DOHH2 (cell line): ENCODE data around the gene WBP11.

Experiments
- CTCF ChIP-seq: fragments of 200-600 bp; sonication (generic); IDR thresholded peaks from one replicate; pipeline ENCODE4 v1.5.1; 2014; ENCODE audit warnings: antibody characterized with exemption, mild to moderate bottlenecking, low read depth, low read length; ENCODE audit not compliant: poor library complexity, severe bottlenecking
- EZH2phosphoT487 ChIP-seq: fragments of 200-600 bp; sonication (generic); IDR thresholded peaks from 2 replicates; pipeline ENCODE4 v1.6.1; 2017; ENCODE audit warnings: borderline replicate concordance, mild to moderate bottlenecking, antibody characterized with exemption, low read length, moderate library complexity, mixed read lengths

GRCh38 chr12:14845350-14845750, 42.1 kb upstream of the WBP11 start:
- peak; percentile 73 for TF ChIP-seq CTCF
- TF ChIP-seq EZH2phosphoT487, result no peak
